Transverse colon (tissue), 4 donors: Measurements from ENCODE around the gene TYROBP.

Source experiments
- CTCF ChIP-seq, 5 experiments: fragments of 200-600 bp in 3 of 5; fragments of 450-650 bp in 2 of 5; sonication (generic) in 3 of 5; IDR thresholded peaks; 1 replicate in 2 of 5; 2 replicates in 3 of 5; pipeline ENCODE4 v1.5.1; 2016 to 2017; ENCODE audit warnings: antibody characterized with exemption in 5 of 5, inconsistent platforms in 3 of 5, mild to moderate bottlenecking in 2 of 5, moderate library complexity in 1 of 5
- POLR2A ChIP-seq: fragments of 450-650 bp; IDR thresholded peaks from one replicate; pipeline ENCODE4 v1.6.1; 2016; ENCODE audit warnings: antibody characterized with exemption, mild to moderate bottlenecking, moderate library complexity
- POLR2AphosphoS5 ChIP-seq, 3 donors: sonication (generic); formaldehyde crosslinking; IDR thresholded peaks; one replicate each; pipeline ENCODE4 v1.6.1; 2016; ENCODE audit warnings: antibody characterized with exemption in 3 of 3

GRCh38 chr19:35890113-35890650 lies 17.9 kb downstream of the TYROBP start:
- TF ChIP-seq POLR2AphosphoS5 (IDR thresholded peaks at IDR 0.05) = no peak
- TF ChIP-seq POLR2A = no peak
- no peak for TF ChIP-seq CTCF (IDR thresholded peaks at IDR 0.05)
